Parathyroid adenoma (tissue), 2 donors: ENCODE data around the gene MAGI1.

ENCODE experiments used
- H2AFZ ChIP-seq: fragments of 300-600 bp; sonication (generic); one replicate; pipeline ENCODE4 v1.7.0; 2017; ENCODE audit warnings: antibody characterized with exemption, mild to moderate bottlenecking
- H3K27ac ChIP-seq: fragments of 300-600 bp; sonication (generic); one replicate; pipeline ENCODE4 v1.7.0; 2017
- H3K27me3 ChIP-seq: fragments of 300-600 bp; sonication (generic); one replicate; pipeline ENCODE4 v1.7.0; 2017; ENCODE audit warnings: low read length; ENCODE audit not compliant: control insufficient read depth, insufficient read depth
- H3K36me3 ChIP-seq: fragments of 300-600 bp; sonication (generic); one replicate; pipeline ENCODE4 v1.7.0; 2017; ENCODE audit warnings: low read length; ENCODE audit not compliant: control insufficient read depth, insufficient read depth
- H3K4me1 ChIP-seq: fragments of 300-600 bp; sonication (generic); one replicate; pipeline ENCODE4 v1.7.0; 2017; ENCODE audit warnings: control low read depth
- H3K4me2 ChIP-seq: fragments of 300-600 bp; sonication (generic); one replicate; pipeline ENCODE4 v1.7.0; 2017; ENCODE audit warnings: low read length
- H3K4me3 ChIP-seq: fragments of 300-600 bp; sonication (generic); one replicate; pipeline ENCODE4 v1.7.0; 2017; ENCODE audit warnings: low read depth, low read length
- H3K79me2 ChIP-seq: fragments of 300-600 bp; sonication (generic); one replicate; pipeline ENCODE4 v1.7.0; 2017; ENCODE audit warnings: control low read depth
- H3K9ac ChIP-seq: fragments of 300-600 bp; sonication (generic); one replicate; pipeline ENCODE4 v1.7.0; 2017; ENCODE audit warnings: mild to moderate bottlenecking
- H3K9me3 ChIP-seq: fragments of 300-600 bp; sonication (generic); one replicate; pipeline ENCODE4 v1.7.0; 2017; ENCODE audit warnings: low read length; ENCODE audit not compliant: control insufficient read depth
- TF ChIP-seq, protein P1 (sequence below): fragments of 300-600 bp; sonication (generic); IDR thresholded peaks from one replicate; pipeline ENCODE4 v1.7.0; 2017; ENCODE audit warnings: antibody characterized with exemption, mild to moderate bottlenecking
- donor health status: primary hyperparathyroidism.

MAGI1 gene

DNA sequence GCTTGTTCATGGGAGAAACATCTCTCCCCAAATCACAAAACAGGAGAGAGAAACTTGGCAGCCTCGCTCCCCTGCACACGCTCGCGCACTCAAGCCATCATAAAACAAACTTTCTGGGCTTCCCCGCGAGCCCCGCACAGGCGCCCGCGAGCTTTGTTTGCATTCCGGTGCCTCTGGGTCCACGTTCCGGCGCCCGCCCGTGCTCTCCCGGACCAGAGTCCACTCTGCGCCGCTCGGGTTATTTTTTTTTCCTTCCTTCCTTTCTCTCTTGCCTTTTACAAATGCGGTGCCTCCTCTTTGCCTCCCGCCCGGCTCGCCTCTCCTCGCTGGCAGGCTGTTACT, 363 bp downstream of the MAGI1 start:
- TF ChIP-seq, protein P1, sequence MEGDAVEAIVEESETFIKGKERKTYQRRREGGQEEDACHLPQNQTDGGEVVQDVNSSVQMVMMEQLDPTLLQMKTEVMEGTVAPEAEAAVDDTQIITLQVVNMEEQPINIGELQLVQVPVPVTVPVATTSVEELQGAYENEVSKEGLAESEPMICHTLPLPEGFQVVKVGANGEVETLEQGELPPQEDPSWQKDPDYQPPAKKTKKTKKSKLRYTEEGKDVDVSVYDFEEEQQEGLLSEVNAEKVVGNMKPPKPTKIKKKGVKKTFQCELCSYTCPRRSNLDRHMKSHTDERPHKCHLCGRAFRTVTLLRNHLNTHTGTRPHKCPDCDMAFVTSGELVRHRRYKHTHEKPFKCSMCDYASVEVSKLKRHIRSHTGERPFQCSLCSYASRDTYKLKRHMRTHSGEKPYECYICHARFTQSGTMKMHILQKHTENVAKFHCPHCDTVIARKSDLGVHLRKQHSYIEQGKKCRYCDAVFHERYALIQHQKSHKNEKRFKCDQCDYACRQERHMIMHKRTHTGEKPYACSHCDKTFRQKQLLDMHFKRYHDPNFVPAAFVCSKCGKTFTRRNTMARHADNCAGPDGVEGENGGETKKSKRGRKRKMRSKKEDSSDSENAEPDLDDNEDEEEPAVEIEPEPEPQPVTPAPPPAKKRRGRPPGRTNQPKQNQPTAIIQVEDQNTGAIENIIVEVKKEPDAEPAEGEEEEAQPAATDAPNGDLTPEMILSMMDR, result no peak

GRCh38 chr3:66037986-66038369, 740 bp downstream of the MAGI1 start:
- Histone ChIP-seq H3K9ac (peak overlapping the region; percentile 40), H3K79me2 (peaks cover 9% of the 10 kb centered on the region), H2AFZ (peak overlapping the region; percentile 97), H3K27ac (peak overlapping the region; percentile 85), H3K4me1 (peaks cover 4% of the 10 kb centered on the region), H3K27me3 (no peaks in the 10 kb centered on the region), H3K36me3 (no peaks in the 10 kb centered on the region), H3K4me2 (peak overlapping the region; percentile 92), H3K4me3 (peak overlapping the region; percentile 61), H3K9me3 (no peaks in the 10 kb centered on the region)
- TF ChIP-seq, protein P1, result no peak

More for the DNA sequence above, 363 bp downstream of the MAGI1 start:
- Histone ChIP-seq H3K27ac (peak overlapping the region; percentile 85), H3K9me3 (no peaks in the 10 kb centered on the region), H3K4me1 (peaks cover 4% of the 10 kb centered on the region), H2AFZ (peak overlapping the region; percentile 97), H3K79me2 (peaks cover 9% of the 10 kb centered on the region), H3K4me2 (peak overlapping the region; percentile 92), H3K36me3 (no peaks in the 10 kb centered on the region), H3K27me3 (no peaks in the 10 kb centered on the region), H3K9ac (peak overlapping the region; percentile 40), H3K4me3 (peak overlapping the region; percentile 61)

DNA sequence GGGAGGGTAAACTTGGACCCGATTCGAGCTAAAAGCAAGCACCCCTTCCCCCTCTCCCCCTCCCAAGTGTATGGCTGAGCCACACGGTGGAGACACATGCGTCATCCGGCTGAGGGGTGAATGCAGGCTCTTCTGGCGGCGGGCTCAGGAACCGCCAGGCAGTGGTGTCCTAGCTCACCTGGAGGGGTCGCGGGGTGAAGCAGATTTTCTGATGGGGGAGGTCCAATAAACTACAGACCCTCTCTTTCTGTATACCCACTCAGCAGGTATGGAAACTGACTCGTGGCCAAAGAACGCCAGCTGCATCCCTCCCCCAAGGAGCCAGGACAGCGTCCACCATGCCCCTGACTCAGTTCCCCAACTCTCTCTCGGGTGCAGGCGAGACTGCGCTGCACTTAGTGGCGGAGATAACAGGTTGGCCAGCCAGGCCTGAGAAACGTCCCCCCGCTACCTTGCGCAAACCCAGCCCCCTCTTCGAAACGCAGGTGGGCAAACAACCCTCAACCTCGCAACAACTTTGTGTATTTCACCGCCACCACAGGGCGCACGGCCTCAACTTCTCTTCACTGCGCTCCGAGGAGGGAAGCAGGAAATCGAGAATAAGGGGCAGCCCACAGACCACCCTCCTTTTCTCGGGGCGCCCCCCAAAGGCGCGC, 1.3 kb downstream of the MAGI1 start:
- TF ChIP-seq, protein P1, result no peak
- Histone ChIP-seq H3K27ac (peak overlapping the region; percentile 85), H3K4me1 (peaks cover 4% of the 10 kb centered on the region), H3K4me3 (peak overlapping the region; percentile 61), H3K27me3 (no peaks in the 10 kb centered on the region), H3K9me3 (no peaks in the 10 kb centered on the region), H2AFZ (peak overlapping the region; percentile 97), H3K36me3 (no peaks in the 10 kb centered on the region), H3K79me2 (peaks cover 9% of the 10 kb centered on the region), H3K9ac (peak overlapping the region; percentile 9), H3K4me2 (peak overlapping the region; percentile 92)

DNA sequence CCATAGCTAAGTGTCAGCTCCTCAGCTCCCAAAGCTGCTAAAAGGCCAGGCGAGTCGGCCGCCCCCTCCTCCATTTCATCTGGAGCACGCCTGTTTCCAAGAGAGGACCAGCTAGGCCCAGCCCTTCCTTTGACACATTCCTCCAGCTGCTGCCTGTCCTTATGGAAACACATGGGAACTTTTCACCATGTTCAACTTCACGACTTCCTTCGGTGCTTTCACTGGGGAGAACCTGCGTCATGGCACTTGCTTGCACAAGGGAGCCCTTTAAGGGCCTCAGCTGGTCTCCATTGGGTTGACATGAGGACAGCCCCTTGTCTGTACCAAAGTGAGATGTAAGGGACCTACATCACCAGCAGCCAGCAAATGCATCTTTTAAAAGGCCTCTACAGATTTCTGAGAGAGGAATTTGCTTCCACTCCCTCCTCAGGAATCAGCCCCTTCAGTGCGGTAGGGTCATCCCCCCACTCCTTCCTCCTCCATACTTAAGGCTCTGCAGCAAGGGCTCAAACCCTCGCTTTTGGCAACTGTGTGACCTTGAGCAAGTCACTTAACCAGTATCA, 2.1 kb downstream of the MAGI1 start:
- H3K4me1 ChIP-seq, result peaks cover 4% of the 10 kb centered on the region
- no peaks in the 10 kb centered on the region for H3K9me3 ChIP-seq
- peaks cover 9% of the 10 kb centered on the region for H3K79me2 ChIP-seq
- H3K36me3 ChIP-seq, result no peaks in the 10 kb centered on the region
- H3K9ac ChIP-seq, result no peak overlapping the region
- TF ChIP-seq, protein P1, result no peak
- H3K4me2 ChIP-seq, result peak overlapping the region; percentile 92
- H2AFZ ChIP-seq, result peak overlapping the region; percentile 97
- no peak overlapping the region for H3K27ac ChIP-seq
- peak overlapping the region; percentile 61 for H3K4me3 ChIP-seq
- H3K27me3 ChIP-seq, result no peaks in the 10 kb centered on the region
